Suprapubic skin (tissue), 4 donors: ENCODE data around the gene ABCC1.

Experiments
- EP300 ChIP-seq: sonication (generic); formaldehyde crosslinking; IDR thresholded peaks from one replicate; pipeline ENCODE4 v1.6.1; 2017; ENCODE audit warnings: antibody characterized with exemption
- POLR2A ChIP-seq, 2 donors: fragments of 450-650 bp; IDR thresholded peaks; one replicate each; pipeline ENCODE4 v1.6.1; 2017; ENCODE audit warnings: antibody characterized with exemption in 2 of 2, mild to moderate bottlenecking in 2 of 2, moderate library complexity in 2 of 2
- POLR2AphosphoS5 ChIP-seq, 3 donors: sonication (generic); formaldehyde crosslinking; IDR thresholded peaks; one replicate each; pipeline ENCODE4 v1.6.1; 2017; ENCODE audit warnings: antibody characterized with exemption in 3 of 3
- TF ChIP-seq, protein P1 (sequence below), 2 donors: fragments of 200-600 bp in 1 of 2; fragments of 450-650 bp in 1 of 2; sonication (generic) in 1 of 2; IDR thresholded peaks; one replicate each; pipeline ENCODE4 v1.5.1; 2016 to 2019; ENCODE audit warnings: antibody characterized with exemption in 2 of 2, mild to moderate bottlenecking in 1 of 2, moderate library complexity in 1 of 2

DNA sequence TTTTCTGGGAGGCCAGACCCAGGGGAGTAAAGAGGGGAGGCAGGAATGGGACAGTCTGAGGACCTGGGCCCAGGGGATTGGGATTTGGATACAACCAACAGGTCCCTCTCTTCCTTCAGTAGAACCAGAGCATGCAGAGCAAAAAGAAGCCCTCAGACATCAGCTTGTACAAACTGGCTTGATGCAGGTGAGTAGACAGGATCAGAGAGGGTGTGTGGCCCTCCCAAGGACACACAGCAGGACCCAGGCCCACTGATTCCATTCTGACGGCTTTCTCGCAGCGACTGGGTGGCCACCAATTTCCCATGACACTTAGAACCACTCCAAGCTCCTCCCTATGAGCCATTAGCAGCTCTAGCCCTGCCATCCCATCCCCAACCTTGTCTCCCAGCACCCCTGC lies 210.2 kb downstream of the ABCC1 start:
- TF ChIP-seq, protein P1, sequence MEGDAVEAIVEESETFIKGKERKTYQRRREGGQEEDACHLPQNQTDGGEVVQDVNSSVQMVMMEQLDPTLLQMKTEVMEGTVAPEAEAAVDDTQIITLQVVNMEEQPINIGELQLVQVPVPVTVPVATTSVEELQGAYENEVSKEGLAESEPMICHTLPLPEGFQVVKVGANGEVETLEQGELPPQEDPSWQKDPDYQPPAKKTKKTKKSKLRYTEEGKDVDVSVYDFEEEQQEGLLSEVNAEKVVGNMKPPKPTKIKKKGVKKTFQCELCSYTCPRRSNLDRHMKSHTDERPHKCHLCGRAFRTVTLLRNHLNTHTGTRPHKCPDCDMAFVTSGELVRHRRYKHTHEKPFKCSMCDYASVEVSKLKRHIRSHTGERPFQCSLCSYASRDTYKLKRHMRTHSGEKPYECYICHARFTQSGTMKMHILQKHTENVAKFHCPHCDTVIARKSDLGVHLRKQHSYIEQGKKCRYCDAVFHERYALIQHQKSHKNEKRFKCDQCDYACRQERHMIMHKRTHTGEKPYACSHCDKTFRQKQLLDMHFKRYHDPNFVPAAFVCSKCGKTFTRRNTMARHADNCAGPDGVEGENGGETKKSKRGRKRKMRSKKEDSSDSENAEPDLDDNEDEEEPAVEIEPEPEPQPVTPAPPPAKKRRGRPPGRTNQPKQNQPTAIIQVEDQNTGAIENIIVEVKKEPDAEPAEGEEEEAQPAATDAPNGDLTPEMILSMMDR (IDR thresholded peaks at IDR 0.05): no peak
- TF ChIP-seq POLR2AphosphoS5 (IDR thresholded peaks at IDR 0.05) (no peak), POLR2A (IDR thresholded peaks at IDR 0.05) (no peak), EP300 (no peak)
